ENCODE results near the gene EYA2. TPM values are rescaled to one million over a fixed set of nuclear protein-coding genes. Genes with fewer than 3 reads are reported as not detected.

EYA2 gene
- total and polyA plus RNA-seq, 2 of the 4 experiments (the other 2 are of a cell fraction) = 2.3 to 5.4 TPM

GRCh38 chr20:47090835-47091234 is 196.2 kb downstream of the EYA2 start:
- intact Hi-C loops (cut with micrococcal nuclease) = no loop called here
- Histone ChIP-seq H3K18ac (ENCODE audit: low read depth, low read length) (no peak overlapping the region), H3K9me1 (ENCODE audit: insufficient read depth, low read length) (peaks cover 5% of the 10 kb centered on the region), H3K56ac (ENCODE audit: extremely low read depth, insufficient read depth, low read length) (no peak overlapping the region), H2AFZ (replicated peaks; ENCODE audit: low read length, poor library complexity) (no peak overlapping the region), H3K27ac (ENCODE audit: insufficient read depth, low read length) (no peak overlapping the region), H4K20me1 (ENCODE audit: insufficient read depth, low read length) (no peaks in the 10 kb centered on the region), H4K5ac (ENCODE audit: low read depth, low read length) (no peak overlapping the region), H2BK5ac (ENCODE audit: low read depth, low read length, poor library complexity, severe bottlenecking) (no peak overlapping the region), H3K27me3 (ENCODE audit: control insufficient read depth, insufficient read depth, low read length) (no peaks in the 10 kb centered on the region), H4K91ac (ENCODE audit: insufficient read depth, low read depth, low read length) (no peak overlapping the region), H2BK20ac (ENCODE audit: low read depth, low read length) (no peak overlapping the region), H3K36me3 (ENCODE audit: control insufficient read depth, insufficient read depth, low read length) (no peaks in the 10 kb centered on the region), H2AK9ac (replicated peaks; ENCODE audit: low read depth, low read length, poor library complexity) (no peak overlapping the region), H3K4me2 (ENCODE audit: low read depth, low read length) (no peak overlapping the region), H3K4me1 (ENCODE audit: control insufficient read depth, insufficient read depth, low read length) (no peaks in the 10 kb centered on the region), H3K23ac (ENCODE audit: low read depth, low read length) (no peak overlapping the region), H3K14ac (replicated peaks; ENCODE audit: low read depth, low read length) (no peak overlapping the region), H2BK120ac (ENCODE audit: low read depth, low read length) (no peak overlapping the region), H3K9me3 (ENCODE audit: control insufficient read depth, insufficient read depth, low read length) (no peaks in the 10 kb centered on the region; the same call in 1 of the 2 replicates), H2AK5ac (ENCODE audit: low read depth, low read length) (no peak overlapping the region), H3K79me1 (ENCODE audit: low read depth in 1 of 2, low read length in 2 of 2) (no peaks in the 10 kb centered on the region), H4K8ac (ENCODE audit: low read depth in 2 of 2, low read length in 2 of 2) (no peak overlapping the region), H3K9ac (ENCODE audit: low read depth, low read length) (no peak overlapping the region), H2BK15ac (ENCODE audit: low read depth, low read length) (no peak overlapping the region), H3K4ac (ENCODE audit: low read depth, low read length) (no peak overlapping the region), H3K4me3 (ENCODE audit: insufficient read depth, low read depth, low read length) (no peak overlapping the region)
- ChIA-PET POLR2A (ENCODE audit: unreplicated experiment) (no interaction called here), CTCF (interaction anchor here (0.6 kb wide), 1 partner anchor 367 kb away, joined by 3 read pairs; no protein-coding TSS in a partner anchor)
- ATAC-seq (ENCODE audit: low read depth) = no peak
- no peak for TF ChIP-seq MAZ (IDR thresholded peaks at IDR 0.05; ENCODE audit: borderline replicate concordance, low read depth, low read length)
- TF ChIP-seq RCOR1 (IDR thresholded peaks at IDR 0.05; ENCODE audit: insufficient replicate concordance, low read length) = no peak
- no peak for TF ChIP-seq ELK1 (IDR thresholded peaks at IDR 0.05; ENCODE audit: borderline replicate concordance, low read depth, low read length)
- no peak for TF ChIP-seq POLR2A (IDR thresholded peaks at IDR 0.05; ENCODE audit: low read depth, low read length)
- no peak for TF ChIP-seq CHD1 (IDR thresholded peaks at IDR 0.05; ENCODE audit: low read depth, low read length)
- TF ChIP-seq CEBPB (IDR thresholded peaks at IDR 0.05; ENCODE audit: low read depth, low read length) = no peak
- no peak for TF ChIP-seq BHLHE40 (IDR thresholded peaks at IDR 0.05; ENCODE audit: low read depth, low read length)
- TF ChIP-seq SMC3 (IDR thresholded peaks at IDR 0.05; ENCODE audit: low read depth, low read length) = no peak
- no peak for TF ChIP-seq USF2 (IDR thresholded peaks at IDR 0.05; ENCODE audit: low read depth, low read length)
- no peak for TF ChIP-seq RFX5 (IDR thresholded peaks at IDR 0.05; ENCODE audit: low read depth, low read length)
- TF ChIP-seq FOS (IDR thresholded peaks at IDR 0.05; ENCODE audit: low read depth, low read length) = no peak
- TF ChIP-seq RAD21 (IDR thresholded peaks at IDR 0.05; ENCODE audit: low read length) = no peak
- TF ChIP-seq CTCF (conservative IDR thresholded peaks at IDR 0.05; ENCODE audit: low read depth, low read length) = no peak
- no peak for TF ChIP-seq NFE2L2 (IDR thresholded peaks at IDR 0.05; ENCODE audit: low read depth, low read length)
- no peak for TF ChIP-seq MAFK (IDR thresholded peaks at IDR 0.05; ENCODE audit: low read depth, low read length)
- no TSS peak for BruUV-seq (replicated peaks)
- no peak for DNase-seq
- dilution Hi-C loops (cut with HindIII; ENCODE audit: low sequenced_read_pairs, unreplicated experiment) = no loop called here
- in situ Hi-C loops (cut with MboI; ENCODE audit: low sequenced_read_pairs) = no loop called here
- WGBS, 2 experiments (ENCODE audit: extremely low coverage in 2 of 2, insufficient read length in 1 of 2) = 100% methylated on average over 1 of the region's 5 CpGs; no CpG with 5 or more reads in 1 of the 2 experiments

All from IMR-90 (cell line).